Globus pallidus (tissue), 1 donor: ENCODE measurements around the gene CYS1.

Experiments
- DNase-seq: peaks from one replicate; pipeline ENCODE4 v3.0.0-alpha.2; 2015; ENCODE audit warnings: low spot score

The CYS1 gene

GRCh38 chr2:10072656-10073480 is 7.3 kb downstream of the CYS1 start:
- DNase-seq: peak; percentile 77

- no peak for DNase-seq
Observed at GRCh38 chr2:10071595-10071994, 8.6 kb downstream of the CYS1 start.

- no peak for DNase-seq
Observed at GRCh38 chr2:10071176-10071575, 9.0 kb downstream of the CYS1 start.

GRCh38 chr2:10067881-10068280 is 12.3 kb downstream of the CYS1 start:
- no peak for DNase-seq

GRCh38 chr2:10067330-10067729 is 12.9 kb downstream of the CYS1 start:
- no peak for DNase-seq

- no peak for DNase-seq
Observed at GRCh38 chr2:10065773-10066055, 14.5 kb downstream of the CYS1 start.

GRCh38 chr2:10064932-10065772 is 15.1 kb downstream of the CYS1 start:
- DNase-seq: no peak

- no peak for DNase-seq
Observed at GRCh38 chr2:10063566-10063965, 16.6 kb downstream of the CYS1 start.

GRCh38 chr2:10062931-10063365 is 17.3 kb downstream of the CYS1 start:
- DNase-seq: no peak

- DNase-seq: no peak
Observed at GRCh38 chr2:10061221-10061925, 18.8 kb downstream of the CYS1 start.

- no peak for DNase-seq
Observed at GRCh38 chr2:10059552-10060335, 20.5 kb downstream of the CYS1 start.

GRCh38 chr2:10059016-10059351 is 21.2 kb downstream of the CYS1 start:
- no peak for DNase-seq

- no peak for DNase-seq
Observed at GRCh38 chr2:10058251-10059015, 21.8 kb downstream of the CYS1 start.

- no peak for DNase-seq
Observed at GRCh38 chr2:10057231-10058107, 22.7 kb downstream of the CYS1 start.

- DNase-seq: no peak
Observed at GRCh38 chr2:10056439-10056838, 23.8 kb downstream of the CYS1 start.

GRCh38 chr2:10054976-10055375 is 25.2 kb downstream of the CYS1 start:
- no peak for DNase-seq

GRCh38 chr2:10054424-10054823 is 25.8 kb downstream of the CYS1 start:
- DNase-seq: no peak

GRCh38 chr2:10053351-10053750 is 26.9 kb downstream of the CYS1 start:
- no peak for DNase-seq

- DNase-seq: no peak
Observed at GRCh38 chr2:10052216-10052615, 28.0 kb downstream of the CYS1 start.

GRCh38 chr2:10048501-10049171 is 31.6 kb downstream of the CYS1 start:
- peak; percentile 66 for DNase-seq
